Measurements from ENCODE around the gene HGFAC. TPM values are rescaled to one million over a fixed set of nuclear protein-coding genes. Genes with fewer than 3 reads are reported as not detected.

HGFAC gene
- total RNA-seq, 1 donor from 2014 or later: 0.48 TPM

DNA sequence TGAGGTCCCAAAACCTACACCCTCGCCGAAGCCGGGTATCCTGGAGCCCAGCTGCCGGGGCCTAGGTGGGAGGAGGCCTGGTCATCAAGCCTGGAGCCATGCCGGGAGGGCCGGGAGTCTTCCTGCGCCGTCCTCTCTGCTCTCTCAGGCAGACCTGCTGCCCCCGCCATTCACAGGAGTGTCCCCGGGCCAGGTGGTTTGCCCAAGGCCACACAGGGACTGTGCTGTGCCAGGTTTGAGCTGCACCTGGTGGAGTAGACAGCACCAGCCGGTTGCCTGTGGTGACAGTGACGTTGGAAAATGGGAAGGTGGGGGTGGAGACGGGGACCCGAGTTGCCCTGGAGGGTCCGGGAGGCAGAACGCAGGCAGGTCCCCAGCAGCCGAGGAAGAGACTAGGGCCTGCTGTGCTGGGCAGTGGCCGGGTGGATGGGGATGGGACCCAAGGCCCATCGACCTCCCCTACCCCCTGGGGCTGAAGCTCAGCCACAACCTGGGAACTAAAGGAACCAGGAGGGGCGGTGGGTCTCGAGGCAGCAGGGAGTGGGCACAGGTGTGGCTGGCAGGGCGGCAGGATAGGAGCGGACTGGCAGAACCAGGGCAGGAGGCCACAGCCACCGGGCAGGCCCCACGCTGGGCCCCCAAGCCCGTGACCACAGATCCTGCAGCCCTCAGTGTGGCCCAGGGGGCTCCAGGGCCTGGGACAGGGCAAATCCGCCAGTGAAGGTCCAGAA, 30.8 kb downstream of the HGFAC start:
- DNase-seq (ENCODE audit: low read depth): no peak

DNA sequence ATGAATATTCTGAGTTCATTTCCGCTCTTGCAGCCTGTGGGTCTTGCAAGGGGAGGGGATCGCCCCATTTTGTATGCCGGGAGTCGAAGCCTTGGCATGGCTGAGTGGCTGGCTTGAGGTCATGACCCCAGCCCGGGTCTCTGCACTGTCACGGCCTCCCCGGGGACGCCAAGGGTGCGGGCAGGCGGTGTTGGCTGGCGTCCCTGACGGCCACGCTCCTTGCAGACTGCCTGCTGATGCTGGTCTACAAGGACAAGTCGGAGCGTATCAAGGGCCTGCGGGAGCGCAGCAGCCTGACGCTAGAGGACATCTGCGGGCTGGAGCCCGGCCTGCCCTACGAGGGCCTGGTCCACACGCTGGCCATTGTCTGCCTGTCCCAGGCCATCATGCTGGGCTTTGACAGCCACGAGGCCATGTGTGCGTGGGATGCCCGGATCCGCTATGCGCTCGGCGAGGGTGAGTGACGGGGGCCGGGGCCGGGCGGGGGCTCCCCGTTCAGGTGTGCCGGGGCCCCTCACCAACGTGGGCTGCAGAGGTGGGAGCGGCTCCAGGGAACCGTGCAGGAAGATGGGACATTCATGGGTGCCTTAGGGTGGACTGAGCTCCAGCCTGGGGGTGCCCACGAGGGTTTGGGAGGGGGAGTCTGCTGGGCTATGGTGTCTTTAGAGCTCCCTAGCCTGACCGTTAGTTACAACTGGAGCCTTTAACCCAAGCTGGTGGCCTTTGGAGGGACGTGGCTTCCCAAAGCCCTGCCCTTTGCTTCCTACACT, 31.6 kb downstream of the HGFAC start:
- DNase-seq (ENCODE audit: low read depth): no peak

DNA sequence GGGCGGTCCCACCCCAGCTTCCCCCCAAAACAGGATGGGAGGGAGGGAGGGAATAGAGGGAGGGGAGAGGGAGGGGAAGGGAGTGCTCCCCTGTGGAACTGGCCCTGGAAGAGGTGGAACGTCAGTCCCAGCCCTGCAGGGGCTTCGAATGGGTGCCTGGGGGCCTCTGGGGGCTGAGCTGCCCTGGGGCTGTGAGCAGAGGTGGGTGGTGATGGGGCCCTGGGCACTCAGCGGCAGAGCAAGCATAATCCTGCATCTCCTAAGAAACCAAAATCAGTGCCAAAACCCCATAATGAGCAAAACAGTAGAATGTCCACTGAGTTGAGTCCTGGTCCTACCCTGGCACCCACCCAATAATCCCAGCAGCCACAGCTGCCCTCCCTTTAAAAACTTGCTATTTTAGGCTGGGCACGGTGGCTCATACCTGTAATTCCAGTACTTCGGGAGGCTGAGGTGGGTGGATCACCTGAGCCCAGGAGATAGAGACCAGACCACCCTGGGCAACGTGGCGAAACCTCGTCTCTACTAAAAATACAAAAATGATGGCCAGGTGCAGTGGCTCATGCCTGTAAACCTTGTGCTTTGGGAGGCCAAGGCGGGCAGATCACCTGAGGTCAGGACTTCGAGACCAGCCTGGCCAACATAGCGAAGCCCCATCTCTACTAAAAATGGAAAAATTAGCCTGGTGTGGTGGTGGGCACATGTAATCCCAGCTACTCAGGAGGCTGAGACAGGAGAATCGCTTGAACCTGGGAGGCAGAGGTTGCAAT, 32.4 kb downstream of the HGFAC start:
- DNase-seq (ENCODE audit: low read depth): no peak

DNA sequence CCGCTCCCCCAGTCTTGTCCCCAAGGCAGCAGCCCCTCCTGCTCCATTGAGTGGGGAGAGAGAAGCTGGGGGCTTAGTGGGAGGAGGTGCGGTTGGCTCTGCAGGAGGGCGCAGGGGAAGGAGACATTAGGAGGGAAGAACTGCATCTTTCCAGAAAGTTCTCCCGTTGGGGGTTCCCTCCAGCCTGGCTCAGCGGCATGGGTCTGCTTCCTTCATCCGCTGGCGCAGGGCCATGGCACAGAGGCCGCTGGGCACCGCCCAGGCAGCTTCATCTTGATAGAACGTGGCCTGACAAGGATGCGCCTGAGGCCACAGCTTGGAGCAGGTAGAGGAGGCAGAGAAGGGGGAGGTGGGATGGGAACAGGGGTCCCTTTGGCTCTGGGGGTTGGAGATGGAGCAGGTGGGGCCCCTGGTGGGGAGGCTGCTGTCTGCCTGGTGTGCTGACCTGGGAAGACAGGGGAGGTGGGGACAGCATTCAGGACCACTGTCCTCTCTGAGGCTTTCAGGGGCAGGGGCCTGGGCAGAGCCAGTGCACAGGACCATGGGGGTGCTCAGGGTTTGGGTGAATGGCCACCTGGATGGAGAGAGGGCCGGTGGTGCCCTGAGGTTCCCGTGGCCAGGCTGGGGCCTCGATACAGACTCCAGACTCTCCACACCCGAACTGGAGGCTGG, 33.4 kb downstream of the HGFAC start:
- DNase-seq (ENCODE audit: low read depth): no peak

DNA sequence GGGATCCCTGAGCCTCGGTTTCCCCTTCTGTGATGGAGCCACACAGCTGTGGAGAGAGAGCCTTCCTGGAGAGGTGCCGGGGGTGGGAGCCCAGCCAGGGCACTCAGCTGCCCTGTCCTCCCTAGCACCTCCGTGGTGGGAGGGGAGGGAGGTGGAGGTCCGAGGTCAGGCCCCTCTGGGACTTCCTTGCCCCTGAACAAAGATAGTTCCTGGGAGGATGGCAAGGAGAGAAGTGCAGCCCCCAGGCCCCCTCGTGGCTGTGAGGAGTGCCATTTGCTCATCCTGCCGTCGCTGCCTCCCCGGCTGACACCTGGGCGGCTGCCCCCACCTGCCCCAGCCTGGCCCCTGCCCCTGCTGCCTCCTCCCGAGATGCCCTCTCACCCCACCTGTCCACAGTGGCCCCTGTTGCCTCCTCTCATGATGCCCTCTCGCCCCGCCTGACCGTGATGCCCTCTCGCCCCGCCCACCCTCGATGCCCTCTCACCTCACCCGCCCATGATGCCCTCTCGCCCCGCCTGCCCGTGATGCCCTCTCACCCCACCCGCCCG, 34.0 kb downstream of the HGFAC start:
- no peak for DNase-seq (ENCODE audit: low read depth)

DNA sequence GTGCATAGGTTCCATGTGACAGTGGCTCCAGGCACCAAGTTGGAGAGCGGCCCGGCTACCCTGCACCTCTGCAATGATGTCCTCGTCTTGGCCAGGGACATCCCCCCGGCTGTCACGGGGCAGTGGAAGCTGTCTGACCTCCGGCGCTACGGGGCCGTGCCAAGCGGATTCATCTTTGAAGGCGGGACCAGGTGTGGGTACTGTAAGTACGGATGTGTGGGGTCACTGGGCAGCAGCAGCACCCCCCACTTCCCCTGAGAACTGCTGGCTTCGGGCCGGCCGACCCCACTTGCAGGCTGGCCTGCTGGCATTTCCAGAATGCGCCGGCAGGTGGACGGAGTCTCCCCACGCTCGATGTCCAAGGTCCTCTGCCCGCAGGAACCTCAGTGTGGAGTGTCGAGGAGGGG, 34.6 kb downstream of the HGFAC start:
- no peak for DNase-seq (ENCODE audit: low read depth)

DNA sequence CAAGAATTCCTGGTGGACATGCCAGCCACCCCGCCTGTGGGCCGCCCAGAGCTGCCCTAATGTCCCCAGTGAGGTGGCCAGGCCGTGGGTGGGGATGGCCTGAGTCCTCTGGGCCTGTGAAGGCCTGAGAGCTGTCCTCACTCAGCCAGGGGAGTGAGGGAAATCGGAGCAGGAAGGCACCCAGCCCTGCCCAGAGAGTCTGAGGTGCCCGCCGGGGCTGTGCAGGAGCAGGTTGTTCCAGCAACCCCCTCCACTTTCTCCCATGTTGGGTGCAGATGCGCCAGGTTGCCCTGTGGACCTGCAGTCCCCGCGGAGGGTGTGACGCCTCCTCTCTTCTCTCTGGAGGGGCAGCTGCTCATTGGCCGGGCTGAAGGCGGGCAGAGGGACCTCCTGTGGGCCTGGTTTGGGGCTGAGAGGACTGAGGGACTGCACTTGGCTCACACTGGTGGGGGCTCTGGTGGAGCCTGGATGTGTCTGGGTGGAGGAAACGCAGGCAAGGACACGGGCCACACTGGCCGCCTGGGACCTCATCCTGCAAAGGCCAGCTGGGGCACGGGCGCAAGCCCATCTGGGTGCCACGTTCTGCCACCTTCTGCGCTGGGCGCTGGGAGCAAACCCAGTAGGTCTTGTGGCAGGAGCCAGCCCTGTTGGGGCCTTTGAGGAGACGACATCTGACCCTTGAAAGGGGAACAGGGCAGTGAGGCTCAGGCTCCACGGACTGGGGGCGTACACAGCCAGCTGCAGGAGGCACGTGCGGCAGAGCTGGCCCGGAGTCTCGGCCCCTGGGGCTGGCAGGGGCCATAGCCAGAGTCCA, 35.4 kb downstream of the HGFAC start:
- no peak for DNase-seq (ENCODE audit: low read depth)

DNA sequence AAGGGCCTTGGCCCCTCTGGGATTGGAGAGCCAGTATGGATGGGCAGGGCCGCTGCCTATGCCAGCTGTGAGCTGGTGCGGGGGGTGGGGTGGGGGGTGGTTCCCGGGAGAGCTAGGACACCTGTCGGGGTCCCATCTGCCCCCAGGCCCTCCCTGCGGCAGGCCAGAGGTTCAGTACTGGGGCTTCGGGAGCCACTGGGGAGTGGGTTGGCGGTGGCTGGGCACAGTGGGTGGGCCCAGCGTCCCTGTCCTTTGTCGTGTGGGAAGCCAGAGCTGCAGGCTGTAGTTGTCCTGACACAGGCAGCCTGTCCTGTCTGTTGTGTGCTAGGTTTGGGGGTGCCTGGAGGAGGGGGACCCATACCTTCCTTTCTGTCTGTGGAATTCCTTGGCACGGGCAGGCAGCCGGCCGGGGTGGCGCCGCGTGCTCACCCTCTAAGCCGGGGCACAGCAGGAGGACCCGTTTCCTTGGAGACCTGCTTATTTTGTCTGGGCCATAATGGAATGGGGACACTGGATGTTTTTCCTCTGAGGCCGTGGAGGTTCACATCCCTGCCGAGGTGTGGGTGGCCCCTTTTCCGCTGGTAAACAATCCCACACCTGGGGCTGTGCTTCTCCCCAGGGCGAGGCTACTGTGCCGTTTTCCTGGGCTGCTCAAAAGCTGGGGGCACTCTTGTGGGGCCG, 36.1 kb downstream of the HGFAC start:
- no peak for DNase-seq (ENCODE audit: low read depth)

DNA sequence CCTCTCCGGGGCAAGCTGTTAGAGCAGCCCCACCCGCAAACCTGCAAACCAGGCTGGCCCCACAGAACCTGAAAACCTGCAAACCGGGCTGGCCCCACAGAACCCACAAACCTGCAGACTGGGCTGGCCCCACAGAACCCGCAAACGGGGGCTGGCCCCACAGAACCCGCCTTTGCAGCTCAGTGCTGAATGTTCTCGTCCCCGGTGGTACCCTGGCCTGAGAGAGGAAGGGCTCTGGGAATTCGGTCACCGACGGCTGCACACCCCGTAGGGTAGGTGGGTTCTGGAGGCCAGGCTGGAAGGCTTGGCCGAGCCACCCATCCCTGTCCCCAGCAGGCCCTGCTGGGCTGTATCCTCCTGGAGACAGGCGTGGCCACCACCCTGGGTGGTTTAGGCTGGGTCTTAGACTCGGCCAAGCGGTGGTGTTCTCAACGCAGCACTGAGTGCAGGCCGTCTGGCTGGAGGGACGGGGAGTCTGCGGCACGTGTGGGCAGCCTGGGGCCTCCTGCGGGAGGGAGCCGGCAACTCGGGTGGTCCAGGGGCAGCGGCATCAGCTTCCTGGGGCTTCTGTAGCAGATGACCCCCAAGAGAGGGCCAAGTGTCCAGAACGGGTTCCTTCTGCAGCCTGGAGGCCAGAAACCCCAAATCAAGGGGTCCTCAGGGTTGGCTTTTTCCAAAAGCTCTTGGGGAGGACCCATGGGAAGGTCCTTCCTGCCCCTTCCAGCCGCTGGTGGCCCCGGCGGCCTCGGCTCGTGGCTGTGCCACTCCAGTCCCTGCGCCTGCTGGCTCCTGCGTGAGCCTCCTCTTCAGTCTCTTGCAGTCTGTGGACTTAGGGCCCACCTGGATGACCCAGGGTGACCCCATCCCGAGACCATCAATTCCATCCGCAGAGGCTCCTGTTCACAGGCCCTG, 36.9 kb downstream of the HGFAC start:
- no peak for DNase-seq (ENCODE audit: low read depth)

DNA sequence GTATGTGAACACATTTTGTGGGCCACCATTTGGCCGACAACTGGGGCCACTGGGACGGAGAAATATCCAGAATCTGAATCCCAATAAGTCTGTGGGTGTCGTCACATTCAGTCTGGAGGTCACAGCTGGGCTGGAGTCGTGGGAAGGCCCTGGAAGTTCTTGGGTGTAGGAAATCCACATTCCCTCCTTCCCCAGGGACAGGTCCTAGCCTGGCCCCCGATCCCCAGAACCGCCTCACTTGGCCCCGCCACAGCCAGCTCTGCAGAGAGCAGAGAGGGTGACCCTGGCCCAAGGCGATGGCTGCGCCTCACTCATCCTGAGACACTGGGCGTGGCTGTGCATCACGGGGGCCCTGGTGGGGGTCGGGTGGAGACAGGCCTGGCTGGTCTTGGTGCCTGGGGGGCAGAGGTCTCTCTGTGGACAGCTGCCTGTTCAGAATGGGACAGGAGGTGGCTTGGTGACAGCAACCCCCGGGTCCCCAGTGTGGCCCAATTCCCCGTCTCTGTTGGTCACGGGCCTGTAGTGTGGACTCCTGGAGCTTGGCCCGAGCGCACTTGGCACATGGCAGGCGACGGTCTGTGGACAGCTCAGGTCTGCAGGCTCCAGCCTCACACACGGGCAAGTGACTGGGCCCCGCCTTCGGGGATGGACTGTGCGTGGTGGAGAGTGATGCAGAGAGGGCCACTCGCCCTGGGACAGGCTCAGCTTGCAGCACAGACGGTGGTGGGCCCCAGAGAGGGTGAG, 37.8 kb downstream of the HGFAC start:
- peak; percentile 71 for DNase-seq (ENCODE audit: low read depth)

DNA sequence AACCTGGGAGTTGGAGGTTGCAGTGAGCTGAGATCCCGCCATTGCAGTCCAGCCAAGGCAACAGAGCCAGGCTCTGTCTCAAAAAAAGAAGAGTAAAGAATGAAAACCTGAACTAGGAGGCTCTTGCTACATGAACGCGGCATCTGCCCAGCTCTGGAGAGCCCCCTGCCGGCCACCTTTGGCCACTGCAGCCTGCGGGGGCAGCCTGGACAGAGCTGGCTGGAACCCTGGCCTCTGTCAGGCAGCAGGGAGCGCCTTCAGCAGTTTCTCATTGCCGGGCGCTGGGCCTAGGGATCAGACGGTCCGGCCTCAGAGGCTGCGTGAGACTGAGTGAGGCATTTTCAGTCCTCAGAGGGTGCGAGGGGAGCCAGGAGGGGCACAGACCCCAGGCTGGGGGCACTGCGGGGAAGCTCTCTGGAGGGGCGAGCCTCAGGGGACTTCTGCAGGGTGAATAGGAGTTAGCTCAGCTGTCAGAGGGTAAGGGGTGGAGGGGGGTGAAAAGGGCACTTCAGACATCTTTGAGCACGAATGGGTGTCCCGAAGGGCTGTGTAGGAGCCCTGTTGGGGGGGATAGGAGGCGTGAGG, 38.9 kb downstream of the HGFAC start:
- DNase-seq (ENCODE audit: low read depth): peak; percentile 84

DNA sequence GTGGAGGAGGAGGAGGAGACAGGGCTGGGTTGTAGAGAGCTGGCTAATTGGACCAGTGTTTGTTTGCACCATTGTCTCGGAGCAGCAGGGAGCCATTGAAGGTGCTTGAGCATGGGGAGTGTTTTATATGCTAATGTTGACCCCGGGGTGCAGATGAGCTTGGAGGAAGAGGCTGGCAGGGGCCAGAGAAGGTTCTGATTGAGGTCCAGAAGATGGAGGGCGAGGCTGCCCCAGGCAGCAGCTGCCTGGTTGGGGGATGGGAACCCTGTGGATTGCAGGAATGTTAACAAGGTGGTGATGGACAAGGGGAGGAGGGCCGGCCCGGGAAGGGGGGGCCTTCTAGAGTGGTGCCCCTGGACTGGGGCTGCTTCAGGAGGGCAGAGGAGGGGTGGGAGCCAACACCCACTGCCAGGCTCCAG, 39.4 kb downstream of the HGFAC start:
- DNase-seq (ENCODE audit: low read depth): peak; percentile 89

DNA sequence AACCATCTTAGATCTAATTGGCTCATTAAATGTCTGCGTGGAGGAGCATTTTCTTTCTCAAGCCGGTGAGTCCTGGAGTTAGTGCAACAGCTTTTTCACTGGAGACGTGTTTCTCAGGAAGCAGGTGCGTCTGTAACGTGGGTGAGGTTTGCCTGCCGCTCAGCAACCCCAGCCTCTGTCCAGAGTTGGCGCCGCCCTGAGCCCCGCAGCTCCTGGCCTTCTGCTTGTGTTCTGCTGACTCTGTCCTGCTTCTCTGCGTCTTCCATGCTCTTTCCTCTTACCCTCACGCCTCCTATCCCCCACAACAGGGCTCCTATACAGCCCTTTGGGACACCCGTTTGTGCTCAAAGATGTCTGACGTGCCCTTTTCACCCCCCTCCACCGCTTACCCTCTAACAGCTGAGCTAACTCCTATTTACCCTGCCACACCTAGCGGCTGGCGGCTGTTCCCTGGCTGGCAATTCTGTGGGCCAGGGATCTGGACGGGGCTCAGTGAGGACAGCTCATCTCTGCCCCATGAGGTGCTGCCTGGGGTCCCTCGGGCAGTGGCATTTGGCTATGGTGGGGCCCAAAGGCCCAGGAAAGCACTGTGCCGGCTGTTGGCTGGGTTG, 40.1 kb downstream of the HGFAC start:
- peak; percentile 86 for DNase-seq (ENCODE audit: low read depth)

DNA sequence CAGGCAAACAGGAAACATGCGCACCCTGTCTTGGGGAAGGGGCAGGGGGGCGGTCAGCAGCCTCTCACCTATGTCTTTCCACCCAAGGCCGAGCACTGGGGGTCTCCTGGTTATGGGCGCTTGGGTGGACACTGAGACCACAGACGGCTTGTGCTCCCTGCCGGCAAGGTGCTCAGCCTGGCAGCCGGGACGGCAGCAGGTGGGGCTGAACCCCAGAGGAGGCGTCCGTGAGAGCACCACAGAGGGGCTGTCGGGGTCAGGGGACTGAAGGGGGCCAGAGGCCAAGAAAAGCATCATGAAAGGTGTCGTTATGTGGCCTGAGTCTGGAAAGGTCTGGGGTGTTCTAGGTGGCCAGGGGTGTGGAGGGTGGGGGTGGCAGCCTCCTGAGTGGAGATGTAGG, 40.9 kb downstream of the HGFAC start:
- DNase-seq (ENCODE audit: low read depth): no peak

DNA sequence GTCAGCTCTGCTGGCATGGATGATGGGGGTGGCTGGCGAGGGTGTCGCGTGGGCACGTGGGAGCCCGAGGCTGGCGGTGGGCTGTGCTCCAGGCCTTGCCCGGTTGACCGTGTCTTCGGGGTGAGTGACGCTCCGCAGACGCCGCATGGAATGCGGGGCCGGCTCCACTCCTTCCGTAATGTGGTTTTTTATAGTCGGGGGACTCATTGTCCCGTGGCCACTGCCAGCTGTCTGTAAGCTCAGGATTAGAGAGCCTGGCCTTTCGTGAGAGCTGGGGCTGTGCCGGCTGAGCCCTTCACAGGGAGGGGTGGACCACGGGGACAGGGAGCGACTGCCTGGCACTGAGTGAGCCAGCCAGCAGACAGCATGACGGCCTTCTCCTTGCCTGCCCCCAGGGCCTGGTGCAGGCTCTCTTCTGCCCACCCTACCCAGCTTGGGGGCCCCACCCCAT, 41.7 kb downstream of the HGFAC start:
- peak; percentile 99 for DNase-seq (ENCODE audit: low read depth)

DNA sequence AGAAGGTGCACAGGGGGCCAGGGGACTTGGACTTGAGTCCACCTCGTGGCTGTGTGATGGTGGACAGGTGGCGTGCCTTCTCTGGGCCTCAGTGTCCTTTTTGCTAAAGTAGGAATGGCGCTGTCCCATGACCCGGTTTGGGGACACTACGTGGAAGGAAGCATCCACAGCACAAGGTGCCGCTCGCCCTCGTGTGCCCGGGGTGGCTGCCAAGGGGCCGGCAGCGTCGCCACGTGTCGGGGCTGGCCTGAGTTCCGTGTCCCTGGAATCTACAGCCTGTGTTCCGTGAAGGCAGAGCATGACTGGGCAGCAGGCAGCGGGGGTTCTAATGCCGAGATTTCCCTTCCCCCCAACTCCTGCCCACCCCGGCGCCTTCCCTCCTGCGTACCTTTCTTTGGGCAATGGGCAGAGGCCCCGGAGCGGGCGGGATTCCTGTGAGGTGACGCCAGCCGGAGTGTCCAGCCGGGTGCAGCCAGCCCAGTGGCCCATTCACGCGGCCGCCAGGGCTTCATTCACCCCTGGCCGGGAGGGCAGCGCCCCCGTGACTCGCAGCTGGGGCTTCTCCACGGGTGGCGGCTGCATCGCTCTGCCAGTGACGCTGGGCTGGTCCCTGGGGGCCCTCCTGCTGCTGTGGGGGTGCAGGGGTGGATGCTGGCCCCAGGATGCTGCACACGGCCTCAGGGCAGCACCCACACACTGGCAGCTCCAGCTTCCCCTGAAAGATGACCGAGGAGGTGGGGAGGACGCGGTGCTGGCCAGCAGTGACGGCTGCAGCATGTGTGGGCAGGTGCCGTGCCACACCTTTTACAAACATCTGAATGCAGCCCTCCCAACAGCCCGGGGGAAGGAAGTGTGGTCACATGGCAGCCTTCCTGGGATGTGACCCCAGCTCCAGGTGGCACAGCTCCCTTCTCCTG, 42.5 kb downstream of the HGFAC start:
- DNase-seq (ENCODE audit: low read depth): peak; percentile 92
